ENCODE data around the gene NSUN3.

DNA sequence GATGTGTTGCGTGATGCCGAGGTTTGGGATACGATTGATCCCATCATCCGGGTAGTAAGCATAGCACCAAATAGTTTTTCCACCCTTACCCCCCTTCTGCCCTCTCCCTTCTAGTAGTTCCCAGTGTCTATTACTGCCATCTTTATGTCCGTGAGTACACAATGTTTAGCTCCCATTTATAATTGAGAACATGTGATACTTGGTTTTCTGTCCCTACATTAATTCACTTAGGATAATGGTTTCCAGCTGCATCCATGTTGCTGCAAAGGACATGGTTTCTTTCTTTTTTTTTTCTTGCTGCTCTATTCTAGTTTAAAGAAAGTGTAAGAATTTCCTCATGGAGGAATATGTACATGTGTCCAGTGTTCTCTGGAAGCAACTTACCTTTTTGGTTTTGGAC is 51.8 kb downstream of the NSUN3 start:
- TF ChIP-seq POLR2AphosphoS5 (IDR thresholded peaks at IDR 0.05) (no peak), CTCF (IDR thresholded peaks at IDR 0.05) (no peak)

Data from stomach (tissue), 4 donors.